ENCODE measurements around the gene LRRC46. TPM values are rescaled to one million over a fixed set of nuclear protein-coding genes. Genes with fewer than 3 reads are reported as not detected.

The LRRC46 gene
- total and polyA plus RNA-seq, 2 of the 4 experiments (the other 2 are of a cell fraction) = 0.77 TPM; not detected in 1

DNA sequence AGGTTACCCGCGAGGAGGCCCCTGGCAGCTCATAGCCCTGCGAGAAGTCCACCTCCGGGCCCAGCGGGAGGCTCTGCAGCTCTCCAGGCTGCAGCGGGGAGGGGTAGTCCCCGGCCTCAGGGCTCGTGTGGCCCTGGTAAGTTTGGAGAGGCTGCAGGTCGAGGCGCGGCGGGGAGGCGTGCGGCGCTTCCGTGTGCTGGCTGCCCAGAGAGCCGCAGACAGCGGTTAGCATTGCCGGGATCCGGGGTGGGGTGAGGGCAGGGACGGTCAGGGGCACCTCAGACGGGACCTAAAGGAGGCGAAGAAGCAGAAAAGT lies 16.7 kb downstream of the LRRC46 start (continued):
- TF ChIP-seq BHLHE40 (IDR thresholded peaks at IDR 0.05; ENCODE audit: low read depth, low read length) (no peak), RCOR1 (IDR thresholded peaks at IDR 0.05; ENCODE audit: insufficient replicate concordance, low read length) (no peak), CHD1 (IDR thresholded peaks at IDR 0.05; ENCODE audit: low read depth, low read length) (no peak)

DNA sequence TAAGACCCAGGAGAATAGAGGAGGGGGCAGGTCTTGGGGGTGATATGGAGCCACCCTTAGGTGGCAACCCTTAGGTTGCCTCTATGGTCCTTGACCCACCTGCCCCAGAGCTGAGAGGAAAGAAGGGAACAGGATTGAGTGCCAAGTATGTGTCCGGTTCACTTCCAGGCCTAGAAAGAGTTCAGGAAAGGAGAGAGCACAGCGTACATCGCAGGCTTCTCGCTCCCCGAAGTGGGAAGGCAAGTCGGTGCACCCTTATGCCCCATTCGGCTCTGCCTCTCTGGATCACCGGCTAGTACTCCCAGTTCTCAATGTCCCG lies 18.9 kb downstream of the LRRC46 start:
- ChIA-PET CTCF (no interaction called here), POLR2A (ENCODE audit: unreplicated experiment) (no interaction called here)
- Histone ChIP-seq H3K9me3 (ENCODE audit: control insufficient read depth, insufficient read depth, low read length) (no peaks in the 10 kb centered on the region), H3K27me3 (ENCODE audit: control insufficient read depth, insufficient read depth, low read length) (peaks cover 91% of the 10 kb centered on the region), H3K23ac (ENCODE audit: low read depth, low read length) (no peak overlapping the region), H2AK5ac (ENCODE audit: low read depth, low read length) (no peak overlapping the region), H3K14ac (replicated peaks; ENCODE audit: low read depth, low read length) (no peak overlapping the region), H2AK9ac (replicated peaks; ENCODE audit: low read depth, low read length, poor library complexity) (peak overlapping the region; percentile 58), H3K9me1 (ENCODE audit: insufficient read depth, low read length) (no peaks in the 10 kb centered on the region), H3K56ac (ENCODE audit: extremely low read depth, insufficient read depth, low read length) (no peak overlapping the region), H4K5ac (ENCODE audit: low read depth, low read length) (no peak overlapping the region), H2BK20ac (ENCODE audit: low read depth, low read length) (no peak overlapping the region), H3K4ac (ENCODE audit: low read depth, low read length) (no peak overlapping the region), H3K4me2 (ENCODE audit: low read depth, low read length) (no peak overlapping the region), H3K4me1 (ENCODE audit: control insufficient read depth, insufficient read depth, low read length) (no peaks in the 10 kb centered on the region), H4K91ac (ENCODE audit: insufficient read depth, low read depth, low read length) (no peak overlapping the region), H2BK120ac (ENCODE audit: low read depth, low read length) (no peak overlapping the region), H3K4me3 (ENCODE audit: insufficient read depth, low read depth, low read length) (no peak overlapping the region), H3K18ac (ENCODE audit: low read depth, low read length) (no peak overlapping the region), H4K20me1 (ENCODE audit: insufficient read depth, low read length) (no peaks in the 10 kb centered on the region), H2BK15ac (ENCODE audit: low read depth, low read length) (no peak overlapping the region), H3K27ac (ENCODE audit: insufficient read depth, low read length) (no peak overlapping the region), H3K79me1 (ENCODE audit: low read depth in 1 of 2, low read length in 2 of 2) (no peaks in the 10 kb centered on the region), H2BK5ac (ENCODE audit: low read depth, low read length, poor library complexity, severe bottlenecking) (no peak overlapping the region), H3K9ac (ENCODE audit: low read depth, low read length) (no peak overlapping the region), H2AFZ (replicated peaks; ENCODE audit: low read length, poor library complexity) (peak overlapping the region; percentile 88), H3K36me3 (ENCODE audit: control insufficient read depth, insufficient read depth, low read length) (no peaks in the 10 kb centered on the region), H4K8ac (ENCODE audit: low read depth in 2 of 2, low read length in 2 of 2) (no peak overlapping the region)
- 66% methylated on average over 9 of the region's 9 CpGs; no CpG with 5 or more reads in 1 of the 2 experiments for WGBS, 2 experiments (ENCODE audit: extremely low coverage in 2 of 2, insufficient read length in 1 of 2)
- no peak for TF ChIP-seq MAZ (IDR thresholded peaks at IDR 0.05; ENCODE audit: borderline replicate concordance, low read depth, low read length)
- no peak for TF ChIP-seq NFE2L2 (IDR thresholded peaks at IDR 0.05; ENCODE audit: low read depth, low read length)
- TF ChIP-seq POLR2A (IDR thresholded peaks at IDR 0.05; ENCODE audit: low read depth, low read length) = no peak
- TF ChIP-seq, protein P1, sequence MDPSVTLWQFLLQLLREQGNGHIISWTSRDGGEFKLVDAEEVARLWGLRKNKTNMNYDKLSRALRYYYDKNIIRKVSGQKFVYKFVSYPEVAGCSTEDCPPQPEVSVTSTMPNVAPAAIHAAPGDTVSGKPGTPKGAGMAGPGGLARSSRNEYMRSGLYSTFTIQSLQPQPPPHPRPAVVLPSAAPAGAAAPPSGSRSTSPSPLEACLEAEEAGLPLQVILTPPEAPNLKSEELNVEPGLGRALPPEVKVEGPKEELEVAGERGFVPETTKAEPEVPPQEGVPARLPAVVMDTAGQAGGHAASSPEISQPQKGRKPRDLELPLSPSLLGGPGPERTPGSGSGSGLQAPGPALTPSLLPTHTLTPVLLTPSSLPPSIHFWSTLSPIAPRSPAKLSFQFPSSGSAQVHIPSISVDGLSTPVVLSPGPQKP (IDR thresholded peaks at IDR 0.05; ENCODE audit: borderline replicate concordance, low read depth, low read length) = no peak
- TF ChIP-seq RCOR1 (IDR thresholded peaks at IDR 0.05; ENCODE audit: insufficient replicate concordance, low read length) = no peak
- TF ChIP-seq RAD21 (IDR thresholded peaks at IDR 0.05; ENCODE audit: low read length) = no peak
- dilution Hi-C loops (cut with HindIII; ENCODE audit: low sequenced_read_pairs, unreplicated experiment) (no loop called here), in situ Hi-C loops (cut with MboI; ENCODE audit: low sequenced_read_pairs) (no loop called here), intact Hi-C loops (cut with micrococcal nuclease) (no loop called here)
- ATAC-seq (ENCODE audit: low read depth) = no peak
- no TSS peak for BruUV-seq (replicated peaks)
- no peak for DNase-seq

Measured in IMR-90 (cell line).